GM21423 (cell line): ENCODE results near the gene LY9.

ENCODE experiments used
- ATAC-seq: cut with Tn5 transposase; IDR thresholded peaks from one replicate; pipeline ENCODE4 v1.9.1; 2021; ENCODE audit warnings: mild to moderate bottlenecking, moderate library complexity; ENCODE audit not compliant: unreplicated experiment

LY9 gene

GRCh38 chr1:160836561-160836960 lies 40.6 kb downstream of the LY9 start:
- ATAC-seq: no peak

DNA sequence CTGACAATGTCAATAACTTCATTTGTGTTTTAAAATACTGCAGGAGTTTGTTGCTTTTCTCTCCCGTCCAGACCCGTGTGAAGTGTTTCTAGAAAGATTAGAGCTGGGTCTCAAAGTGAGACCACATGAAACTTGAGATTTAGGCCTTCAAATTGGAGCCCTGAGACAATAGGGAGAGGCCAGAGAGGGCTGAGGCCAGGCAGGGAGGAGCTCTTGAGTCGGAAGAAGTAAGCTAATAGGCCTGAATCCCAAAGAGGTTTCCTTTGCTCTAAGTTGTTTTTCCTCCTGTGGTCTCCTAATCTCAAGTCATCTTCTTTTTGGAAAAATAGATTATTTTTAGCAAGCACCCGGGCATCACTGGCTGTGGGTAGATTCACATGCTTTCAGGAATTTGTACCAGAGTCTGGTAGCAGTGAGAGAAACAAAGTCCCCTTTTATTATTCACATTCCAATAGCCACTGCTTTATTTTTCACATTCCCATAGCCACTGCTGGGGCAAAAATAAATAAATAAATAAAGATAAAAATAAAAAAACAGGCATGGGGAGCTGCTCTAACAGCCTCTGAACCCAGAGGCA lies 41.1 kb downstream of the LY9 start:
- no peak for ATAC-seq

DNA sequence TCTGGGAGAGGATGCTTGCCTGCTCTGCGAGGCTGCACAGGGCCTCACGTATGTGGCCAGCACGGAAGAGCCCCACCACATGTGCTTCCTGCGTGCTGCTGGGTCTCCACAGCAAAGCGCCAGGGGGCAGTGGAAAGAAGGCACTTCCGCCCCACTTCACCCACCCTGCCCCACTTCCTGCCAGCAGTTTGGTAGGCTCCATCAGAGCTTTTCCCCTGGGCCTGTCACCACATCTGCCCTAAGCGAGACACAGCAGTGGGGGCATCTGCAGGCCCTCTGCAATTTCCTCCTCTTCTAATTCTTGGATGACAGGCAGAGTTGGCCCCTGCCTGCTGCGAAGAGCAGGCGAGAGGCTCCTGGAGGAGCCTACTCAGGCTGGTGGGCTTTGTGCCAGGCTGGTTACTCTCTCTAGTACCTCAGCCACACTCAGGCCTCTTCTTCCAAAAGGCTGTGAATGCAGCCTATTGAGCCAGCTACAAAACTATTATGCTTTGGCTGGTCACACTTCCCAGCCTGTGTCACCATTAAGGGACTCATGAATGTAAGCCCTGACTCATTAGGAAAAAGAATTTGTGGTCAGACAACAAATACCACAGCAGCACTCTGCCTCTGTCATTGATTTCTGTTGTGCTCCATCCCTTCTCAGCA lies 41.7 kb downstream of the LY9 start:
- ATAC-seq: peak; percentile 72

GRCh38 chr1:160838888-160839287 lies 42.9 kb downstream of the LY9 start:
- no peak for ATAC-seq

DNA sequence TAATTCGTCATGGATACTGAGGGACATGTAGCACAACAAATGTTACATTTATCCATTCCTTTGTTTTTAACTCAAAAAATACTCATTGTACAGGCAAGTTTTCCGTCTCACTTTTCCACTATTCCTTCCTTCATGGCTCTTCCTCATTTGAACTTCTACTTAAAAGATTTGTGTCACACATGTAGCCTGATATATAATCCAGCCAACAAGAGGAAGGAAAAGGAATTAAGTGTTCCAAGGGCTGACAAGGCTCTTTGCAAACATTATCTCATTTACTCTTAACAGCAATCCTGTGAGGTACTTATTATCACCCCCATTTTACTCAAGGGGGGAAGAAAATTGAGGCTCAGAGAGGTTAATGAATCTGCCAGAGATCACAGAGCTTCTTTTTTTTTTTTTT lies 43.8 kb downstream of the LY9 start:
- ATAC-seq: no peak

DNA sequence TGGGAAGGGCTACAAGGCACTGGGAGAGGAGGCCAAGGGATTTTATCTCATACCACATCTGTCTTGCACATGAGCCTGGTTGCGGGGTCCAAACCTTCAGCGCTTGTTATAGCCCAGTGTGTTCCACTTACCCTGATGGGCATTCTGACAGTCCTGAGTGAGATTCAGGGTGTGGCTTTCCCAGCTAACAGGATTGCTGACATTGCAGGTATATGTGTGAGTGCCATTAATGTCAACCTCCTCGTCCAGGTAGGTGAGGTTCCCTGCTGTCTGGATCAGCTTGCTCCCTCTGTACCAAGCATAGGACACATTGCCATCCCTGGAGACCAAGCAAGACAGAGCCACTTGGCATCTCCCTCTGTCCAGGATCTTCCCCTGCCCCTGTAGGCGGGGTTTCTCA lies 45.1 kb downstream of the LY9 start:
- ATAC-seq: no peak

DNA sequence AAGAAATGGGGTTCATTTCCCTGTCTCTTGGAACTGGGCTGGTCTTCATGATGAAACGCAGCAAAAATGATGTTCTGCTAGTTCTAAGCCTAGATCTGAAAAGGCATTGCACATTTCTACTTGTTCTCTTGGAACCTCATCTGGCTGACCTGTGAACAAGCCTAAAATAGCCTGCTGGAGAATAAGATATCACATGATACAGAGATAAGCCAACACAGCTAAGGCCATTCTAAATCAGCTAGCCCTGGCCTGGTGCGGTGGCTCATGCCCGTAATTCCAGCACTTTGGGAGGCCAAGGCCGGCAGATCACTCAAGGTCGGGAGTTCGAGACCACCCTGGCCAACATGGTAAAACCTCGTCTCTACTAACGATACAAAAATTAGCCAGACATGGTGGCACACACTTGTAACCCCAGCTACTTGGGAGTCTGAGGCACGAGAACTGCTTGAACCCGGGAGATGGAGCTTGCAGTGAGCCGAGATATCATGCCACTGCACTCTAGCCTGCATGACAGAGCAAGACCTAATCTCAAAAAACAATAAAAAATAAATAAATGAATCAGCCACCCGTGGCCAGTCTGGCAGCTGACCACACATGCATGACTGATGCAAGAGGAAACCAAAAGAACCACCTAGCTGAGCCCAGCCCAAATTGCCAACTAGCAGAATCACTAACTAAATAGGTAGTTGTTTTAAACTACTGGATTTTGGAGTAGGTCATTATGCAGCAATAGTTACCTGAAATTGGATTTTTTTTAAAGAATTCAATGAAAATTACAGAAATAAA lies 48.7 kb downstream of the LY9 start:
- no peak for ATAC-seq

- ATAC-seq: no peak
Observed at GRCh38 chr1:160846281-160846680, 50.3 kb downstream of the LY9 start.

DNA sequence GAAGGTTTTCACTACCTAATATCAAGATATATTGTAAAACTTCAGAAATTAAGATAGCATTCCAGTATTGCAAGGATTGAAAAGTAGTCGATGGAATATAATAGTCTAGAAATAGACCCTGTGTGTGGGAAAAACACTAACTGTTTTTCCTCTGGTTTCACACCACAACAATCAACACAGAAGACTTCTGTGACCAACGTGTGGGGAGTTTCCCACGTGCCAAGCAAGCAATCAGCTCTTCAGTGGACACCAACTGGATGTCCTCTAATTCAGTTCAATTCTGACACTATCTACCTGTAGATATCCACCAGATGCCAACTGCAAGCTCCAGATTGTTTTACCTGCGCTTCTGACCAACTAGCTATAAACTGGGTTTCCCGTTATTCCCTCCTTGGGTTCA lies 54.6 kb downstream of the LY9 start:
- no peak for ATAC-seq

DNA sequence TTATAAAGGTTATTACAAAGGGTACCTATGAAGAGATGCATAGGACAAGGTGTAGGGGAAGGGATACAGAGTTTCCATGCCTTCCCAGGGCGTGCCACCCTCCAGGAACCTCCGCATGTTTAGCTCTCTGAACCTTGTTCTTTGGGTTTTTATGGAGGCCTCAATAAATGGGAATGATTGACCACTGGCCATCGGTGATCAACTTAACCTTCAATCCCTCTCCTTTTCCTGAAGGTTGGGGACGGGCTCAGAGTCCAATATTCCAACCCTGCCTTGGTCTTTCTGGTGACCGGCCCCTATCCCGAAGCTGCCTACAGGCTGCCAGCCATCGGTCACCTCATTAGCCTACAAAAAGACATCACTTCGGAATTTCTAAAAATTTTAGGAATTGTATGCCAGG lies 55.0 kb downstream of the LY9 start:
- no peak for ATAC-seq

GRCh38 chr1:160853014-160853413 lies 57.0 kb downstream of the LY9 start:
- no peak for ATAC-seq

DNA sequence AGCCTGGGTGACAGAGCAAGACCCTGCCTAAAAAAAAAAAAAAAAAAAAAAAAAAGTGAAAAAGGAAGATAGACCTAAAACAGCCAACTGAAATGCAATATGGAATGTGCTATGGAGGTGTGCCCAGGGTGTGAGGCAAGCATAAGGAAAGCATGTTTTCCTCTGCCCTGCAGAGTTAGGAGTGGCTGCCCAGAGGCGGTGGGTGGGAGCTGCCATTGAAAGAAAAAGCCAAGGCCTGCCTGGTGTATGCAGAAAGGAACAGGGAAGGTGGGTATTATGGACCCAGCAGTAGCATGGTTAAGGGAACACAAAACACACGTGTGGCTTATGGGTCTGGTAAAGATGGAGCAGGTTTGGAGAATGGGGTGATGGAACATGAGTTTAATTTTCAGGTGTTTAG lies 57.8 kb downstream of the LY9 start:
- ATAC-seq: no peak

- ATAC-seq: peak; percentile 85
Observed at GRCh38 chr1:160855181-160855981, 59.4 kb downstream of the LY9 start.

DNA sequence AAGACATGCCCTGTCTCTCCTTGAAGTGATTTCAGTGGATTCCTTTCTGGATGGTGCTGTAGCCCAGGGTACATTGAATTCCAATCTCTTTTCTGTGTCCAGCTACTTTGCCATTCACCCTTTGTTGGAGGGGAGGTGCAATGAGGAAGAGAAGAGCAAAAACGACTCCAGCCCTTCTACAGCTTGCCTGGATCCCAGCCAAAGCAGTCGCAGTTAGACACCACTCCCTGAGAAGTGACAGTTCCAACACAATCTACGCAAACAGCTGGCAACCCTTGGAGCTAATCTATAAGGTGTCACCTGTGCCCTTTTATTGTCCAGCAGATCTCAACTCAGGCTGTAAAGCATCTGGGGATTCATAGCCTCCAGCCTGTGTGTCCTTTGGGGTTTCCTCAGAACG lies 62.1 kb downstream of the LY9 start:
- ATAC-seq: no peak

DNA sequence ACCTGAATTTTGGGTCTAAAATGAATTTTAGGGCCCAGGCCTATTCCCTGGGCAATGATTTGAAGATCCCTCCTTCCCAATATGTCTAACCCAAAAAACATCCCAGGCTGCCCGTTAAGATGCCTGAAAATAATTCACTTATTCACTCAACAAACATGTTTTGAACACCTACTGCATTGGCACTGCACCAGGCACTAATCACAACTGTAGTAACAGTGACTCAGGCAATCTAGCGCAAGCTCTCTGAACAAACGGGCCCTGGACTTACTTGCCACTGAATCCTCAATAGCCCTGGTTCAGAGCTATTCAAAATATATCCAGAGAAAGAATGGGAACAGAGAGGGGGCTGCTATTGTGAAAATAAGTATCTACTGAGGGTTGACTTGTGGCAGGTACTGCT lies 62.5 kb downstream of the LY9 start:
- no peak for ATAC-seq

DNA sequence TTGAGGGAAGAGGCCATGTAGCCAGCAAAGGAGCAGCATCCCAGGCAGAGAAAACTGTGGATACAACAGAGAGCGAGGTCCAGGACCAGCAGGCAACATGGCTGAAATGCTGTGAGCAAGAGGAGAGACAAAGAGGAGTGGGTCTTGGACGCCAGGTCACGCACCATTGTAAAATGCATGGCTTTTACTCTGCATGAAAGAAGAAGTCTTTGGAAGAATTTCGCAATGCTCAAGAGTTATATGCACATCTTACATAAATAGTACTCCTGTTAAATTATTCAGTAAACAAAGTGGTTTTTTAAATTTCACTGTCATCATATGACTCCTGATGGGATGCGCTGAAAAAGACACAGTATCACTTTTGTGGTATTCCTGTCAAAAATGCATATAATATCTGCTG lies 63.2 kb downstream of the LY9 start:
- no peak for ATAC-seq

DNA sequence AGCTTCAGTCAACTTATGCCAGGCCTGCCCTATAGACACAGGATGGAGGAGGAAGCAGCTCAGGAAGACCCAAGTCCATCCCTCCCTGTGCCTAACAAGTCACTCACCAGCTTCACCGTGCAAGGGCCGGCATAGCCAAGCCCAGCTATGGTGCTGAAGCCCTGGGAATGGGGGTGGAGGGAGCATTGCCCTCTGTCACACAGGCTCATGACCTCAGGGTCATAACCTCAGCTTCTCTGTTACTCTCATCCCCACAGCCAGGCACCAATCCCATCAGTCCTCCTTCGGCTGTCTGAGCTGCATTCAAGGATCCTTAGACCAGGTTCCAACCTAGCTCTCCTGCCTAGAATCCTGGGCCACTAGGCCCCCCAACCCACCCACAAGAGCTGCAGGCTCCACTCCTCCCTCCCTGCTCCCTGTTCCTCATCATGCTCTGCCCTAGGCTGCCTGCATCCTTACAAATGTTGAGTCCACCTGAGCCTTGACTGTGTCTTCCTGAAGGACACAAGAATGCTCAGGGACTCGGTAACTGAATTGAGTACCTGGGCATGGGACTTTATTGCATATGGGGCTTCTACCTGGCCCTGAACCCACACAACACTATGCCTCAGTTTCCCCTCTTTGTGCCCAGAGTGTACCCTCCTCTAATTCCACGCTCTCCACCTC lies 65.0 kb downstream of the LY9 start:
- ATAC-seq: no peak

DNA sequence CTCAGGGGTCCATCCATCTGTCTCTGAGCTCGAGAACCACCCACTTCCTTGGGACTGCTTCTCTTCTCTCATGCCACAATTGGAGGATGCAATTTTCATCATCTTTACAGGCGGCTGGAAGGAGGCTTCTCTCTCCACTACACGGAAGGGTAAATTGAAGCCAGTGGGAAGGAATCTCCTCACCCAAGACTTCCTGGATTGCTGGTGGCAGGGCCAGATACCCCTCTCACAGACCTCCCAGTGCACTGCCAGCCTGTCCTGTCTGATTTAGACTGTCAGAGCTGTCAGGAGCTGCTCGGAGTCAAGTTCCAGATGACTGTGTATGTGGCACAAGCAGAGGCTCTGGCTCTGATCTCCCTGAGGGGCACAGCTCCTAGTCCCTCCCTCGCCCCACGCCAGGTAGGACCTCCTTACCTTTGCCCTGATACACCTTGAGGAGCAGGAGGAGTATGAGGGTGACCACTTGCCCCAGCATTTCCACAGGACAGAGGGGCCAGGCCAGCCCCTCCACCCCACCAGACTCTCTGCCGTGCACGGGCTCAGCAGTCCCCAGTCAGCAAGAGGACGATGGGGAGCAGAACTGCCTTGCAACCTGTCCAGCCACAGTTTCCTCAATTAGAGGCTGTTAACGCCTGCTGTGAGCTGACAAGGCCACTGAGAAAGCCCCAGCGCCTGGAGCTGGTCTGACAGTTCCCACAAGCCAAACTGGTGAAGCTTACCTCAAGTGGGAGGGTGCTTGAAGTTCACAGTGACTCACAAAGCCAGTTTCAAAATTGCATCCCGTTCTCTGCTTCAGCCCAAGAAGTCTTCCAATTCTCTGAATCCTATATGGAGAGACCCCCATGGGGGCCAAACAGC lies 66.5 kb downstream of the LY9 start, which contains the start of gene CD244:
TSS of gene CD244 (minus strand) at position 685 of the 858 bp plus-strand sequence. CDS start at position 475, 210 bp downstream.
- ATAC-seq: peak; percentile 75

- no peak for ATAC-seq
Observed at GRCh38 chr1:160863061-160863773, 67.2 kb downstream of the LY9 start.
